ENCODE measurements around the gene MEOX1. TPM values are rescaled to one million over a fixed set of nuclear protein-coding genes. Genes with fewer than 3 reads are reported as not detected.

Gene MEOX1
- total RNA-seq, 1 donor from 2014 or later: 11.1 TPM

- intact Hi-C loops (cut with DNase I): loop anchor here (5.0 kb wide), 1 partner anchor 35 kb away; no protein-coding TSS in a partner anchor
- ATAC-seq: no peak
- no peak for DNase-seq (ENCODE audit: missing footprints)
Observed at GRCh38 chr17:43632221-43632620, 29.5 kb downstream of the MEOX1 start.

GRCh38 chr17:43631429-43631828 is 30.3 kb downstream of the MEOX1 start:
- ATAC-seq: no peak
- DNase-seq (ENCODE audit: missing footprints): no peak
- intact Hi-C loops (cut with DNase I): loop anchor here (5.0 kb wide), 1 partner anchor 34 kb away; no protein-coding TSS in a partner anchor

- ATAC-seq (peak; percentile 47), DNase-seq (ENCODE audit: missing footprints) (no peak)
- intact Hi-C loops (cut with DNase I): no loop called here
Observed at GRCh38 chr17:43628089-43628650, 33.6 kb downstream of the MEOX1 start.

GRCh38 chr17:43627653-43628052 is 34.1 kb downstream of the MEOX1 start:
- intact Hi-C loops (cut with DNase I): no loop called here
- ATAC-seq (no peak), DNase-seq (ENCODE audit: missing footprints) (no peak)

- DNase-seq (ENCODE audit: missing footprints): no peak
- intact Hi-C loops (cut with DNase I): no loop called here
- no peak for ATAC-seq
Observed at GRCh38 chr17:43626023-43626422, 35.7 kb downstream of the MEOX1 start.

GRCh38 chr17:43625606-43626005 is 36.1 kb downstream of the MEOX1 start:
- DNase-seq (ENCODE audit: missing footprints) (no peak), ATAC-seq (no peak)
- intact Hi-C loops (cut with DNase I): no loop called here

GRCh38 chr17:43620581-43620980 is 41.1 kb downstream of the MEOX1 start:
- DNase-seq (ENCODE audit: missing footprints): no peak
- no peak for ATAC-seq
- intact Hi-C loops (cut with DNase I): no loop called here

GRCh38 chr17:43620147-43620546 is 41.6 kb downstream of the MEOX1 start:
- intact Hi-C loops (cut with DNase I): no loop called here
- ATAC-seq (no peak), DNase-seq (ENCODE audit: missing footprints) (no peak)

GRCh38 chr17:43619705-43620104 is 42.0 kb downstream of the MEOX1 start:
- DNase-seq (ENCODE audit: missing footprints) (no peak), ATAC-seq (no peak)
- intact Hi-C loops (cut with DNase I): no loop called here

GRCh38 chr17:43618276-43618675 is 43.4 kb downstream of the MEOX1 start:
- DNase-seq (ENCODE audit: missing footprints): no peak
- ATAC-seq: no peak

GRCh38 chr17:43616852-43617251 is 44.9 kb downstream of the MEOX1 start:
- no peak for ATAC-seq

More at GRCh38 chr17:43618276-43618675, 43.4 kb downstream of the MEOX1 start:
- intact Hi-C loops (cut with DNase I): no loop called here

GRCh38 chr17:43616421-43616820 is 45.3 kb downstream of the MEOX1 start:
- no peak for ATAC-seq
- no peak for DNase-seq (ENCODE audit: missing footprints)
- intact Hi-C loops (cut with DNase I): no loop called here

More at GRCh38 chr17:43616852-43617251, 44.9 kb downstream of the MEOX1 start:
- no peak for DNase-seq (ENCODE audit: missing footprints)
- intact Hi-C loops (cut with DNase I): no loop called here

GRCh38 chr17:43616029-43616351 is 45.7 kb downstream of the MEOX1 start:
- ATAC-seq (no peak), DNase-seq (ENCODE audit: missing footprints) (no peak)
- intact Hi-C loops (cut with DNase I): no loop called here

GRCh38 chr17:43615330-43616028 is 46.2 kb downstream of the MEOX1 start:
- no peak for ATAC-seq
- DNase-seq (ENCODE audit: missing footprints): no peak
- intact Hi-C loops (cut with DNase I): no loop called here

GRCh38 chr17:43614561-43614960 is 47.2 kb downstream of the MEOX1 start:
- intact Hi-C loops (cut with DNase I): no loop called here
- DNase-seq (ENCODE audit: missing footprints): no peak
- ATAC-seq: no peak

GRCh38 chr17:43613917-43614316 is 47.8 kb downstream of the MEOX1 start:
- DNase-seq (ENCODE audit: missing footprints): no peak
- ATAC-seq: no peak
- intact Hi-C loops (cut with DNase I): no loop called here

GRCh38 chr17:43612515-43612914 is 49.2 kb downstream of the MEOX1 start:
- no peak for ATAC-seq
- DNase-seq (ENCODE audit: missing footprints): no peak
- intact Hi-C loops (cut with DNase I): no loop called here

- no peak for DNase-seq (ENCODE audit: missing footprints)
- no peak for ATAC-seq
- intact Hi-C loops (cut with DNase I): no loop called here
Observed at GRCh38 chr17:43611230-43611969, 50.3 kb downstream of the MEOX1 start.

GRCh38 chr17:43609613-43610385 is 51.9 kb downstream of the MEOX1 start:
- intact Hi-C loops (cut with DNase I): no loop called here
- no peak for ATAC-seq
- DNase-seq (ENCODE audit: missing footprints): no peak

Data from Right ventricle myocardium inferior (tissue), 1 donor.